ENCODE data around the gene PREX1. TPM values are rescaled to one million over a fixed set of nuclear protein-coding genes. Genes with fewer than 3 reads are reported as not detected.

Gene PREX1
- total RNA-seq, 1 donor from 2014 or later, result 248 TPM

GRCh38 chr20:48649104-48649626, 178.6 kb downstream of the PREX1 start:
- peaks cover 73% of the 10 kb centered on the region for H3K36me3 Mint-ChIP-seq (ENCODE audit: low read depth, unreplicated experiment)
- no peak for TF ChIP-seq CTCF (IDR thresholded peaks at IDR 0.05; ENCODE audit: unreplicated experiment)
- peak overlapping the region; percentile 37 for H3K4me3 Mint-ChIP-seq (ENCODE audit: unreplicated experiment)
- no peaks in the 10 kb centered on the region for H3K9me3 Mint-ChIP-seq (ENCODE audit: unreplicated experiment)
- DNase-seq (ENCODE audit: low spot score), result no peak
- H3K4me1 Mint-ChIP-seq (ENCODE audit: unreplicated experiment), result no peaks in the 10 kb centered on the region
- peaks cover 21% of the 10 kb centered on the region for H3K27me3 Mint-ChIP-seq (ENCODE audit: unreplicated experiment)
- no peak overlapping the region for H3K27ac Mint-ChIP-seq (ENCODE audit: unreplicated experiment)

GRCh38 chr20:48648482-48649051, 179.2 kb downstream of the PREX1 start:
- H3K4me1 Mint-ChIP-seq (ENCODE audit: unreplicated experiment), result no peaks in the 10 kb centered on the region
- H3K4me3 Mint-ChIP-seq (ENCODE audit: unreplicated experiment), result peak overlapping the region; percentile 74
- no peak for TF ChIP-seq CTCF (IDR thresholded peaks at IDR 0.05; ENCODE audit: unreplicated experiment)
- no peaks in the 10 kb centered on the region for H3K9me3 Mint-ChIP-seq (ENCODE audit: unreplicated experiment)
- peaks cover 72% of the 10 kb centered on the region for H3K36me3 Mint-ChIP-seq (ENCODE audit: low read depth, unreplicated experiment)
- DNase-seq (ENCODE audit: low spot score), result no peak
- H3K27me3 Mint-ChIP-seq (ENCODE audit: unreplicated experiment), result peaks cover 21% of the 10 kb centered on the region
- peak overlapping the region; percentile 87 for H3K27ac Mint-ChIP-seq (ENCODE audit: unreplicated experiment)

GRCh38 chr20:48647858-48648257, 179.9 kb downstream of the PREX1 start:
- Mint-ChIP-seq H3K27me3 (ENCODE audit: unreplicated experiment) (peaks cover 21% of the 10 kb centered on the region), H3K4me3 (ENCODE audit: unreplicated experiment) (peak overlapping the region; percentile 67), H3K27ac (ENCODE audit: unreplicated experiment) (peak overlapping the region; percentile 24), H3K4me1 (ENCODE audit: unreplicated experiment) (no peaks in the 10 kb centered on the region), H3K36me3 (ENCODE audit: low read depth, unreplicated experiment) (peaks cover 71% of the 10 kb centered on the region), H3K9me3 (ENCODE audit: unreplicated experiment) (no peaks in the 10 kb centered on the region)
- DNase-seq (ENCODE audit: low spot score), result no peak
- no peak for TF ChIP-seq CTCF (IDR thresholded peaks at IDR 0.05; ENCODE audit: unreplicated experiment)

GRCh38 chr20:48645666-48646065, 182.1 kb downstream of the PREX1 start:
- peaks cover 69% of the 10 kb centered on the region for H3K36me3 Mint-ChIP-seq (ENCODE audit: low read depth, unreplicated experiment)
- DNase-seq (ENCODE audit: low spot score), result no peak
- no peak for TF ChIP-seq CTCF (IDR thresholded peaks at IDR 0.05; ENCODE audit: unreplicated experiment)
- H3K4me3 Mint-ChIP-seq (ENCODE audit: unreplicated experiment), result peak overlapping the region; percentile 78
- H3K9me3 Mint-ChIP-seq (ENCODE audit: unreplicated experiment), result no peaks in the 10 kb centered on the region
- H3K27me3 Mint-ChIP-seq (ENCODE audit: unreplicated experiment), result peaks cover 18% of the 10 kb centered on the region
- H3K4me1 Mint-ChIP-seq (ENCODE audit: unreplicated experiment), result no peaks in the 10 kb centered on the region
- H3K27ac Mint-ChIP-seq (ENCODE audit: unreplicated experiment), result no peak overlapping the region

GRCh38 chr20:48644286-48644828, 183.4 kb downstream of the PREX1 start:
- TF ChIP-seq CTCF (IDR thresholded peaks at IDR 0.05; ENCODE audit: unreplicated experiment), result no peak
- H3K9me3 Mint-ChIP-seq (ENCODE audit: unreplicated experiment), result no peaks in the 10 kb centered on the region
- H3K36me3 Mint-ChIP-seq (ENCODE audit: low read depth, unreplicated experiment), result peaks cover 71% of the 10 kb centered on the region
- H3K27me3 Mint-ChIP-seq (ENCODE audit: unreplicated experiment), result peaks cover 16% of the 10 kb centered on the region
- no peaks in the 10 kb centered on the region for H3K4me1 Mint-ChIP-seq (ENCODE audit: unreplicated experiment)
- no peak for DNase-seq (ENCODE audit: low spot score)
- H3K4me3 Mint-ChIP-seq (ENCODE audit: unreplicated experiment), result no peak overlapping the region
- peak overlapping the region; percentile 52 for H3K27ac Mint-ChIP-seq (ENCODE audit: unreplicated experiment)
